Measurements from ENCODE around the gene KLHL33.

DNA sequence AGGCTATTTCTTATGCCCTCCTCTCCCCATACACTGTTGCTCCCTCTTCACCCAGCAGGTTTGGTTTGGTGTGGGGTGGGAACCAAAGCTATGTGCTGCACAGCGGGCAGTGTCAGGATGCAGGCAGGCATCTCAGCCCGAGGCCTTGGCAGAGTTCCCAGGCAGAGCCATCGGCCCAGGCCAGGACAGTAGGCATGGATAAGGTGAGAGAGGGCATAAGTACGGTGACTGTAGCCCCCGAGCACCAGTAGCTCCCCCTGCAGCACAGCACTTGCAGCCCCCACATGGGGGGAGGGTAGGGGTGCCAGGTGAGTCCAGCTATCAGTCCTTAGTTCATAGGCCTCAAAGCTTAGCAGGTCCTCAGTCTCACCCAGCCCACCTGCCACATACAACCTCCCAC, 7.2 kb downstream of the KLHL33 start:
- TF ChIP-seq, protein P1, sequence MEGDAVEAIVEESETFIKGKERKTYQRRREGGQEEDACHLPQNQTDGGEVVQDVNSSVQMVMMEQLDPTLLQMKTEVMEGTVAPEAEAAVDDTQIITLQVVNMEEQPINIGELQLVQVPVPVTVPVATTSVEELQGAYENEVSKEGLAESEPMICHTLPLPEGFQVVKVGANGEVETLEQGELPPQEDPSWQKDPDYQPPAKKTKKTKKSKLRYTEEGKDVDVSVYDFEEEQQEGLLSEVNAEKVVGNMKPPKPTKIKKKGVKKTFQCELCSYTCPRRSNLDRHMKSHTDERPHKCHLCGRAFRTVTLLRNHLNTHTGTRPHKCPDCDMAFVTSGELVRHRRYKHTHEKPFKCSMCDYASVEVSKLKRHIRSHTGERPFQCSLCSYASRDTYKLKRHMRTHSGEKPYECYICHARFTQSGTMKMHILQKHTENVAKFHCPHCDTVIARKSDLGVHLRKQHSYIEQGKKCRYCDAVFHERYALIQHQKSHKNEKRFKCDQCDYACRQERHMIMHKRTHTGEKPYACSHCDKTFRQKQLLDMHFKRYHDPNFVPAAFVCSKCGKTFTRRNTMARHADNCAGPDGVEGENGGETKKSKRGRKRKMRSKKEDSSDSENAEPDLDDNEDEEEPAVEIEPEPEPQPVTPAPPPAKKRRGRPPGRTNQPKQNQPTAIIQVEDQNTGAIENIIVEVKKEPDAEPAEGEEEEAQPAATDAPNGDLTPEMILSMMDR (IDR thresholded peaks at IDR 0.05; ENCODE audit: extremely low read depth in 1 of 2, insufficient read depth in 1 of 2, low read depth in 1 of 2, low read length in 2 of 2): no peak
- TF ChIP-seq FOS (IDR thresholded peaks at IDR 0.05; ENCODE audit: borderline replicate concordance, insufficient read depth, low read length) (no peak), EZH2 (IDR thresholded peaks at IDR 0.05; ENCODE audit: borderline replicate concordance, low read depth, low read length, severe bottlenecking) (no peak), MYC (IDR thresholded peaks at IDR 0.05; ENCODE audit: low read depth, low read length) (no peak)
